Measurements from ENCODE around the gene RALGPS1.

RALGPS1 gene

DNA sequence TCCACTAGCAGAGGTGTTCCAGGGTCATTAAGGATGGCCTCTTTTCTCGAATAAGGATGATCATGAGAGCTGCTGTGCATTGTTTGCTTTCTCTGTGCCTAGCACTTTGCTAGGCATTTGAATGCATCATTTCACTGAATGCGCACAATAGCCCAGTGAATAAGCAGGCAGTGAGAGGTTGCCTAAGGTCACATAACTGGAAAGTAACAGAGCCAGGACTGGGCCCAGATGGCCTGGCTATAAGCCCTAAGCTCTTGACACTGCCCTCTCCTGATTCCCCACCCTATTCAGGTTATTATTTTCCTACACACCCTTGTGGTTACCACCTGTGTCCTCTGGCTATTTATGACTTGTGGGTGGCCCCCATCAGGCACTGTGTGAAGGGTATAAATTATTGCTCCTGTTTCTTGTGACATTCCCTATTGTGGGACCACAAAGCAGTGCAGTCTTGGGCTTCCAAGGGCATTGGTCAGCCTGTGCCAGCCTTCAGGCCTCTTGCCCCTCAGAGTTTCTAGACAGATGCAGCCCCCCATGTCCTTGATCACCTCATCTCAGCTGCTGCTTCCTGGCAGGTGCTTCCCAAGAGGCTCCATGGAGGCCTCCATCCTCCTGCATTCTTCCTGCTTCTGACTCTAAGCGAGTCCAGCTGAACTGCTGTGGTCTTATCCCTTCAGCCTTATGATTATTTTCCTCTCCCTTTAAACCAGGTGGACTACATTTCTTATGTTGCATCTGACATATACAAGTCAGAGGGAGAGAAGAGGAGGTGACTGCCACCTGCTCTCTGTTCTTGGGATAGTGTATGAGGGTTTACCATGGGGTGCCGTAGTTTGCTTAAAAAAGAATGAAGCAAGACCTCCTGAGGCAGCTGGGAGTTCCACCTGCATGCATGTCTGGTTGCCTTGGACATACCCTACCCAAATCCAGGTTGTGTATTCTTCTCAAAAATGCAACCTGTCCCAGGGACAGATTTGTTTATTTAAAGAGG is 160.3 kb downstream of the RALGPS1 start:
- no peak for DNase-seq (ENCODE audit: extremely low read depth in 1 of 2, low read depth in 1 of 2)

DNA sequence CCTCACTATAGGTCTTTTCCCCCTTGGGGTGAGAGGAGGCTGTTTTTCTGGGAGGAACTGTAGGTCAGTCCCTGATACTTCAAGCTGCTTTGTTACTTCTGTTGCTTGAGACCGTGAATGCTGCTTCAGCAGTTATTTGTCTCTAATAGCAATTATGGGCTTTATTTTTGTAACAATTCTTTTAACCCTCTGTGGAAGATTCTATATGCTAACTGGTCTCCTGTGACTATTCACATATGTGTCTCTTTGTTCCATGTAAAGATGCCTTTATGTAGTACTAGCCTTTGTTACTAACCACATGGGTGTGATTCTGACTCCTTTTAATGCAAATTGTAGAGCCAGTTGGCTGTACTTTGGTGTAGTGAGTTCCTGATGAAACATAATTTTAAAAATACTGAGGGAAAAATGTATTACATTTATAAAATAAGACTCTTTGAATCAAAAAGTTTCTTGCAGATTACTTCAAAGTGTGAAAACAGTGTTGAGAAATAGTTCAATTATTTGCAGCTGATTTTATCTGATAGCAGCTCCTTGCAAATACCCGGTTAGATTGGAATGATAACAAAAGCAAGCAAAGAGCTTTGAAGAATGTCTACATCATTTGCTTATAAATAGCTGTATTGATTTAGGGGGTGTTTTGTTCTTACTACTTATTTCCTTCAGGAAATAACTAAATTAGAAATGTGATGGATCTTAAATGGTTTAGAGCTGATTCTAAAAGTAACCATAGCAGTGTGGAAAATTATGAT is 161.2 kb downstream of the RALGPS1 start:
- no peak for DNase-seq (ENCODE audit: extremely low read depth in 1 of 2, low read depth in 1 of 2)

DNA sequence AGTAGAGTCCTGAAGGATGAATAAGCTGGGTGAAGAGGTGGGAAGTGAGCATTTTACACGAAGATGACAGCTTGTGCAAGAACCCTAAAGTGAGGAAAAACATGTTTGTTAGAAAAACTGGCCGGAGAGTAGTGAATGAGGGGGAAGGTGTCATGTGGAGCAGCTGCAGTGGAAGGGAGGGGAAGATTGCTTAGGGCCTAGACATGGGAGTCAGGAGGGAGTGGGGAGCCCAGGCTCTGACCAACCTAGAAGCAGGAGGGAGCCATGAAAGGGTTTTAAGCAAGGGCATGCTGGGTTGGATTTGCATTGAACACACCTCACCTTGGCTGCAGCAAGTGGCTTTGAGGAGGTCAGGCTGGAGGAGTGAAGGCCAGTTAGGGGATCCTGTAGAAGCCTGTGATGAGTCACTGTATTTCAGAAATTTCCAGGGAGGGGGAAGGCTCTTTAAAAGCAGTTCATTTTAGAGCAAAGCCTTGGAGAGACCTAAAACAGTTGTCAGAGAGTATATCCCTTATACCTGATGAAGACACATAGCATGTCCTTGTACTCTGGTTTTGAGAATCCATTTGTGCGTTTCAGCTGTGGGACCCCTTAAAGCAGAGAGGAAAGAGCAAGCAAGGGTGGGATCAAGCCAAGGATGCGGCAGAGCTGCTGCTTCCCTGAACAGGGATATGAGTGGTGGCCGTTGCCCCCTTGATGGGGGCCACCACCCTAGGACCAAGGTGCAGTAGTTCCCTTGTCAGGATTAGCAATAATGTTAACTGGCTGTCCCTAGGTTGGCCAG is 162.5 kb downstream of the RALGPS1 start:
- DNase-seq (ENCODE audit: extremely low read depth in 1 of 2, low read depth in 1 of 2): no peak

DNA sequence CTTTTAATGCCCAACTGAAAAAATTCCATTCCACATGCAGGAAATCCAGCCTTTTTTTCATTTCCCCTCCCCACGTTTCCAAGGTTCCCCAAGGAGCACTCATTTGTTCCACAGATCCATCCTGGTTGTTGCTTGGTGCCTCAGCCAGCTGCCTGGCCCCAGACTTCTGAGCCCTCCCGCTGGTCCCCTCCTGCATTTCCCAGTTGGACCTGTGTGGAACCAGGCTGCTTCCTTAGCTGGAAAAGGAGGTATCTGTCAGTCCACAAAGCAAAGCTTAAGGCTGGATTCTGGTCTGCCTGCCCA is 163.0 kb downstream of the RALGPS1 start:
- no peak for DNase-seq (ENCODE audit: extremely low read depth in 1 of 2, low read depth in 1 of 2)

DNA sequence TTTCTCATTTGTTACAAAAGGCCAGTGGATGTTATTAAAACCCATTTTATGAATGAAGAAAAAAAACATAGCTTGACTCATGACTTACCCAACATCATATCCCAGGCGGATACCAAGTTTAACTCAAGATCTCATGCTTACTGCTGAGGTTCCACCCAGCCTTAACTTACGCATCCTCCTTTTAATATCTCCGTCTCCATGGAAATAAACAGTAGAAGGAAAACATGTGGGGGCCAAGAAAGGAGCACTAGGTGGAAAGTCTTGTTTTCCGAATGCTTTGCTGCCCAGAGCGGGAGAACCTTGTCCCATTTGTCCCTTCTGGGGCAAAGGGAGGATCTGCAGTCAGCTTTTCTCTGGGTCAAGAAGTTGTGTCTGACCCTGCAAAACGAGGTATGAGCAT is 163.8 kb downstream of the RALGPS1 start:
- no peak for DNase-seq (ENCODE audit: extremely low read depth in 1 of 2, low read depth in 1 of 2)

DNA sequence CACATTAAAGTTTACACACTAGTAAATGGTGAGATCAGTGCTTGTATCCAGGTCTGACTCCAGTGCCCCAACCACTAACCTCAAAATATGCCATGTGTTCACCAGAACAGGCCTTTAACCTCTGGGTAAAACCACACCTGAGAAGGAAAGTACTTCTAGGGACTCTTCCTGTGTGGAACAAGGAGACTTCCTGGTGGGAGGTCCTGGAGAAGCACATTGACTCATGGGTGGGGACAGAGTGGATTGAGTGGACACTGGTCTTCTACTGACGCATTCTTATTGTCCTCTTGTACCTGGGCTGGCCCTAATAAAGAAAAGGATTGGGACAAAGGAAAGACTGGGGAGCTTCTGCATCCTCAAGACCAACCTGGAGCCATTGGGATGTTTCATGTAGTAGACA is 164.4 kb downstream of the RALGPS1 start:
- no peak for DNase-seq (ENCODE audit: extremely low read depth in 1 of 2, low read depth in 1 of 2)

DNA sequence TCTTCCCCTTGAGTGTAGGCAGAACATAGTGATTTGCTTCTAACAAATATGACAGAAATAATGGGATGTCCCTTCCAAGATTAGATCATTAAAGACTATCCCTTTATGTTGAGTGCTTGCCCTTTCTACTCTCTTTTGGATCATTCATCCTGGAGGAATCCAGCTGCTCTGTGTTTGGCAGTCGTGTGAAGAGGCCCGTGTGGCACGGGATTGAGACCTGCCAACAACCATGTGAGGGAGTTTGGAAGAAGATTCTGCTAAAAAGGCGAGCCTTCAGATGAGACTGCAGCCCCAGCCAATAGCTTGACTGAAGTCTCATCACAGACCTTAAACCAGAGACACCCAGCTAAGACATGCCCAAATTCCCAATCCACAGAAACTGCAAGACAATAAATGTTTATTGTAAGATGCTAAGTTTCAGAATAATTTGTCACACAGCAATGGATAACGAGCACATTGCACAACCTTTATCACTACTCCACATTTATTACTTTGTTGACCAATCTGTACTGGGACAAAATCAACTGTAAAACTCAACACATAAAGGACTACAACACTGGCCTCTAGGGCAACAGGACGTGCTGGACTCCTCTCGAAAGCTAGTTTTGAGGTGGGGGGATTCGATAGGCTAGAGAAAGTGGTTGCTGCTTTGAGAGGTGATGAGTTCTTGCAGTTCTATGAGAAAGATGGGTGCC is 165.0 kb downstream of the RALGPS1 start:
- no peak for DNase-seq (ENCODE audit: extremely low read depth in 1 of 2, low read depth in 1 of 2)

DNA sequence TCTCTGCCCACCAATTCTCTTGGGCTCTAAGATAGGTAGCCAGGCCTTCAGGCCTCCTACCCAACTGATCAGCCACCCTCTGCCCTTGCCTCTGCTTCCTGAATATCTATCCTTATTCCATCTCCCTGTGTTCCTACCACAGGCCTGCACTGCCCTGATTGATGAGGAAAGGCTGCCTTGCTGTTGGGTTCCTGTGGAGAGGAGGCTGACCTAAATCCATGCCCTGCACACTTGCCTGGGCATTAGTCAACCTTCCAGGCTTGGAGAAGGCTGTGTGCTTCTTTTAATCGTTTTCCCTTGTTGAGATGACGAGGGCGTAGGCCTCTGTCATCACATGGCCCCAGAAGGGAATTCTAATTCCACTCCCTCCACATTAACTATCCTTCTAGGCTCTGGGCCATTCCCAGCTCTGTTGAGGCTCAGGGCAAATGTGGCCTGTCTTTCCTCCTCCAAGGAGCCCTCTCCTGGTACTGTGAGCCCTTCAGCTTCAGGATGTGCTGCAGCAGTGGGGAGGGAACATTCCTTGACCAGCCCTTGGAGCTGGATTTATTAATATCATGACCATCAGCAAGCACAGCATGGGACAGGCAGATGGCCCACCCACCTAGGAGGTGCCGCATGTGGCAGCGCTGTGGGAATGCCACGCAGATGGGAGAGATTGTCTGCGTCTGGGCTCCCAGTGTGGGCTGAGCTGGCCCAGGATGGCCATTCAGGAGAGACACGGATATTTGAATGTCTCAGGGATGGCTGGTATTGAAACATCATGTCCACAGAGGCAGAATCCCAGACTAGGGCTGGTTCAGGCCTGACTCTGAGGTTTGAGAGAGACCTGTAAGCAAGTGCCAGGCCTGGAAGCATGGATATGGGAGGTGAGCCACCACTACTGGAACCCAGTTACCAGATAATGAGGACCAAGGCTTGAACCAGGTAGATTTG is 166.9 kb downstream of the RALGPS1 start:
- no peak for DNase-seq (ENCODE audit: extremely low read depth in 1 of 2, low read depth in 1 of 2)

DNA sequence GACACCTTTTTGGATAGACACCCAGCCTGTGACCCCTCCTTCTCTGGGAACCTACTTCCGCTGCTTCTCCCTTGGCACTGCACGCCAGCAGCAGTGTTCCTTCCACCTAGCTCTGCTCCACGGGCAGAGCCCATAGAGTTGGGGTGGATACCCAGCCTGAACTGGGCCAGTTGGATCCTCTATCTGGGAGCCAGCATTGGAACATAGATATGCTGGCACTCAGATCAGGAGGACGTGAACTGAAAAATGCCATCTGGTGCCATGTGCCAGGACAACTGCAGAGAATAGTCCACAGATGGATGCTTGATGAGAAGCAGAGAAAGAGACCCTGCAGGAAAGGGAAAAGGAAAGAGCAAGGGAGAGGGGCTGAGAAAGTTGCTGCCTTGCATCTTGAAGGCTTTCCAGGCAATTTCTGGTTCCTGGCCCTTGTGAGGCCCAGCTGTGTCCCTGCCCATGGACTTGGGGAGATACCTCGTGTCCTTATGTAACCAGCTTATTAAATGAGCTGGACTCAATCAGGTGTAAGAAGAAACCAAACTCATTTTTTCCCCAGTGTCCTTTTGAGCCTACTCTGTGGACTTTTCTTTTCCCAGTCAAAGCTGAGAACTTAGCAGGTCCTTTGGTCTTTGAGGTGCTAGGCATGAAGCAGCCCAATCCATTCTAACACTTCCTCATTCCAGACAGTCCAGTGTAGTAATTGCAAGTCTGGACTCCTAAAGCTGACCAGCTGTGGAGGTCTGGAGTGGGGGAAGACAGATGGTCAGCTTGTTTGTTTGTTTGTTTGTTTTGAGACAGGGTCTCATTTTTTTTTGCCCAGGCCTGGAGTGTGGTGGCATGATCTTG is 168.8 kb downstream of the RALGPS1 start:
- DNase-seq (ENCODE audit: extremely low read depth in 1 of 2, low read depth in 1 of 2): no peak

DNA sequence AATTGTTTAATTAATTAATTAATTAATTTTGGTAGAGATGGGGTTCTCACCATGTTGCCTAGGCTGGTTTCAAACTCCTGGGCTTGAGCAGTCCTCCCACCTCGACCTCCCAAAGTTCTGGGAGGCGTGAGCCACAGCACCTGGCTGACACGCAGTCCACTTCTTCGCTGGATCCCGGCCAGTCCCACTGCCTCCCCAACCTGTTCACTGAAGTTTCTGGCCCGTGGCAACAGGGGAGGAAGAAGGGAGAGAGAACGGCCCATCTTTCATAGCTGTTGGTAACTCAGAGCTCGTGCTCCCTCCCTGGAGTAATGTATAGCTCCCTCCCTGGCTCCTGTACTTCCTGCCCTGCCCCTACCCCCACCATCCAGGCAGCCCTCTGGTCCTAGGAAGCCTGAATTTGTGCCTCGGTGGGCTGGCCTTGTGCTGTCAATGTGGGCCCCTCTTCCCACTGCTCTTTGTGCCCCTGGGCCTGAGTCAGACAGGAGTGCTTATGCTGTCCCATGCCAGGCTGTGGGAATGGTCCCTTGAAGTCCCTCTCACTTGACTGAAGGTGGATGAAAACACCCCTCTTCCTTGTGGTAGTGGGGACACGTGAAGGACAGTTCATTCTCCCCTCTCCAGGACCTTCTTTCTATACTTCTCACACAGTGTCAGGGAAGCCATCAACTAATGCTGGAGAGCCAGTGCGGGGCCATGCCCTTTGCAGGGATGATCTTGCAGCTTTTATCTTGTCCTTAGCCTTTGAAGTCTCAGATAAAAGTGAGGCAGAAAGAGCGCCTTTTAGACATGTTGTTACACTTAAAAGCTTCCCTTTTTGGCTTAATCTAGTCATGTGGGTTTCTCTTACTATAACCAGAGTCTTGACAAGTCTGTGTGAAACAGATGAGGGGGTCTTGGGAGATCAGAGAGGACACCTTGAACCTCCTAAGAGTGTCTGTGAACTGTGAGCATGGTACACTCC is 169.8 kb downstream of the RALGPS1 start:
- no peak for DNase-seq (ENCODE audit: extremely low read depth in 1 of 2, low read depth in 1 of 2)

DNA sequence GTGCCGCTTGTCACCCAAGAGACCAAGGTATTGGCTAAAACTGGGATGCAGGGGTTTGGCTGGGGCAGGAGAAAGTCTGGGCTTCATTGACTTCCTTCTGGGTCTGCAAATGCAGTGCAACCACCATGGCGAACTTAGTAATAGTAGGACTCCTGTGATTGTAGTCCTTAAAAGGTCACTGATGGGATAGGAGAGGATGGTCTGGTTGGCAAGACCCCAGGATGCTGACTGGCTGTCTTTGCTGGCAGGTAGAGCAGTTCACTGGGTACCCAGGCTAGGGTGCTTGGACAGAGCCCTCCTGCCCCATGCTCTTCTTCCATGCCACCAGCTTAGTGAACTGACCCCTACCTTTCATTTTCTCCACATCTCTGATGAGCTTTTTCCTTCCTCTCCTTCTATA is 170.6 kb downstream of the RALGPS1 start:
- DNase-seq (ENCODE audit: extremely low read depth in 1 of 2, low read depth in 1 of 2): no peak

DNA sequence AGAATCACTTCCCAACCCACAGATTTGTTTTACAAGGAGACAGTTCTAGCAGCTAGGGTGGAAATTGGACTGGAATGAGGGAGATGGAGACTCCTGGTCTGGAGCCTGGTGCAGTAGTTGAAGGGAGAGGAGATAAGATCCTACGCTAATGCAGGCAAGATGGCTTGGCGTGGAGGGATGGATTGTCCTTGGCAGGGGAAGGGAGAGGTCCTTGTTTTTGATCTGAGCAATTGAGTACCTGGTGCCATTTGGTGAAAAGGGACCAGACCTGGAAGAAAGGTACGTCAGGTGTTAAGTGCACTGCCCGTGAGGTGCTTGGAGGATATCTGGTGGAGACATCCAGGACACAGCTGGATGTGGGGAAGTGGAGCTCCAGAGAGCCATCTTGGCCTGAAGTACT is 172.2 kb downstream of the RALGPS1 start:
- no peak for DNase-seq (ENCODE audit: extremely low read depth in 1 of 2, low read depth in 1 of 2)

DNA sequence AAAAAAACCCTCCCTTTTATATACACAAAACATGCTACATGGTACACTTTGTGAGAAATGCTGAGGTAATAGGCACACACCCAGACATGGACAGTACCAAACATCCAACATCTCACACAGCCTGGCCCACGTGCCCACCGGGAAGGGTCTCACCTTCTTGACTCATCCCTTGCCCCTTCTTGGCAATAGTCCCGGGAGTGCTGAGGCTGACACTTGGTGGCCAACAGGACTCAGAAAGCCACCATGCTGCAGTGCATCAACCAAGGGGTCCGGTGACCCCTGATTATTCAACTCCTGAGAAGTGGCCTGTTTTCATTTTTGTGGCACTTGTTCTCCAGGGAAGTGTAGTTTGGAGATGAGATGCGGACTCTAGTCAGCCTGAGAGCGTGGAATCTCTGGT is 172.8 kb downstream of the RALGPS1 start:
- no peak for DNase-seq (ENCODE audit: extremely low read depth in 1 of 2, low read depth in 1 of 2)

DNA sequence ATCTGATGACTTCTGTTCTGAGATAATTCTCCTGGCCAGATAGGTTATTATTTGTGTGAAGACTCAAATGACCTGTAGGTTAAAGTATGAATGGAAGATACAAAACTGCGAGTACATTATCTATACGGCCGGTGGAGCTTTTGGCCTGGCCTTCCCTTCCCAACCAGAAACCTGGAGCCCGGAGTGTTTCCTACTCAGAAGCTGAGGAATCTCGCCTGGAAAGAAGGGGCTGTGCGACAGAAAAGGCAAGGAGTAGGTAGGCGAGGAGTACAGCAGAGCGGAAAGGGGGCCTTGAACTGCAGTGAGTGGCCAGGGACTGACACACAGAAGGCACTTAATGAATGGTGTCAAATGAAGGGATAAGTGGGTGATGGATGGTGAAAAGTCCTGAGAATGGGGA is 173.3 kb downstream of the RALGPS1 start:
- no peak for DNase-seq (ENCODE audit: extremely low read depth in 1 of 2, low read depth in 1 of 2)

DNA sequence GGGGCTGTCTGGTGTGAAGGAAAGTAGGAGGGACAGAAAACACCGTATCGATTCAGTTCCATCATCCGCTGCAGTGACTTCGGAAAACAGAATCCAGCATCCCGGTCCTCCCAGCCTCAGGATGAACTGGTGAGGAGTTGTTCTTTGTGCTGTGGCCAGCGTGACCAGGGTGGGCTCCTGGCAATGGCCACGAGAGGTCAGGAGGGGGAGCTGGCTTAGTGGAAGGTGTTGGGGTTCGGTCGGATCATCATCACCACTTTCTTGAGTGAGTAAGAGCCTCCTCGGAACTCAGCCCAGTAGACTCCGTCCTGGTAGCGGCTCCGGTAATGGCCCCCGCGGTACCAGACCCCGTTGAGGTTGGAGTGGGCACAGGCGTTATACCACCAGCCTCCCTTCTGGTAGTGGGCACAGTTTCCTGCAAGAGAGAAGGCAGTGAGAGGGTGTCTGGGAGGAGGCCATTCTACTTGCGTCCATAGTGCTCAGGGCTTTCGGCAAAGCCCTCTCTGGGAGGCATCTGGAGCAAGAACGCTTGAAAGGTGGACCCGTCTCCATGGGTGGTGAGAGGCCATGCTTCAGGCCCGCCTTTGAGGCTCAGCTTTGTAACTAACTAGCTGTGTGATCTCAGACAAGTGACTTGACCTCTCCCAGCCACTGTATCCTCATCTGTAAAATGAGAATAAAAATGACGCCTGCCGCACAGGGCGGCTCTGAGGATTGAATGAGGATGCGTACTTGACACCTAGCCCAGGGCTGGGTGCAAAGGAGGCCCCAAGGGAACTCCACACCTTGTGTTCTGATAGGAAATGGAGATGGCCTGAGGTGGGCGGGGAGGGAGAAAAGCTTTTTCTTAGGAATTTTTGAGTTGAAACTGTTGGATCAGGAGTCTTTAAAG is 174.4 kb downstream of the RALGPS1 start:
- DNase-seq (ENCODE audit: extremely low read depth in 1 of 2, low read depth in 1 of 2): no peak

DNA sequence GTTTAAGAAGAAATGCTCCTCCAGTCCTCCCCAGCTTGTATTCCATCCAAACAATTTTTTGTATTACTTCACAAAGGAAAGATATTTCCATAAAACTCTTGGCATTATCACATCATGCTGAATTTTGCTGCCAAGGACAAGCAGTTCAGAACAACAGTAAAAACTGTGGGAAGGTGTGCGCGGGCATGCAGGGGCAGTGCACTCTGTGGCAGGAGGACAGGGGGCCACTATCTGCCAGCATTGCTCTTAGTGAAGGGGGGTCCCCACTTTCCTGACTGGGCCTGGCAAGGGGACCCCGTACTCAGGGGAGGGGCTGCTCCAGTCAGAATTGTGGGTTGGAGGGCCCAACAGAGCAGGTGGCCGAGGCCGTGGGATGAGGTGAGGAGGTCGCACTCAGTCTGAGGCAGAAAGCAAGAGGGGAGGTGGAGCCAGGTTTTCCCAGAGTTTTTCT is 175.1 kb downstream of the RALGPS1 start:
- no peak for DNase-seq (ENCODE audit: extremely low read depth in 1 of 2, low read depth in 1 of 2)
